Measurements from ENCODE around the gene INSYN2B.

INSYN2B gene

DNA sequence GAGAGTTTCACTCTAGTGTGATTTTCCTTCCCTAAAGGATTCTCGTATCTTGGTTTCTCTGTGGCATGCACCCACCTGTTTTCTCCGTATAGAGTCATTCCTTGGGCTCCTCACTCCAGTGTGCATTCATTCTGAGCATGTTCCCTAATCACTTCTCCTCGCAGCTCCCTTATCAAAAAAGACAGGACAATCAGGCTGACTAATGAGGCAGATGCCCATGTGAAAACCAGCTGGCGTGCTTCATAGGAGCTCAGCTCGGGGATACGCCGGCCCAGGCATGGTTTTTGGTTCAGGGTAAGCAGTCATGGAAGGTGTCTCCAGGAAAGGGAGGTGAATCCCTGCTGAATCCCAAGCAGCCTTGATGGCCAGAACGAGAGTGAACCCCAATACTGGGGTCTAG is 41.2 kb upstream of the INSYN2B start:
- H3K36me3 ChIP-seq (replicated peaks; ENCODE audit: insufficient read depth, low read length): no peaks in the 10 kb centered on the region
- H3K4me2 ChIP-seq (ENCODE audit: low read depth, low read length): no peak overlapping the region
- H3K27me3 ChIP-seq (replicated peaks; ENCODE audit: insufficient read depth, low read length): no peaks in the 10 kb centered on the region

GRCh38 chr5:170020423-170020822 is 40.1 kb upstream of the INSYN2B start:
- DNase-seq: no peak
- H3K4me2 ChIP-seq (ENCODE audit: low read depth, low read length): no peak overlapping the region
- no peaks in the 10 kb centered on the region for H3K9me3 ChIP-seq (replicated peaks; ENCODE audit: insufficient read depth, low read length)
- H3K4me1 ChIP-seq (ENCODE audit: low read length): no peaks in the 10 kb centered on the region
- no peaks in the 10 kb centered on the region for H3K27me3 ChIP-seq (replicated peaks; ENCODE audit: insufficient read depth, low read length)
- H2AFZ ChIP-seq (ENCODE audit: low read length): no peak overlapping the region
- no peak overlapping the region for H3K27ac ChIP-seq (ENCODE audit: low read length)
- no peaks in the 10 kb centered on the region for H3K79me2 ChIP-seq (ENCODE audit: low read length)
- H3K9ac ChIP-seq (ENCODE audit: low read length): no peak overlapping the region
- H3K9me2 ChIP-seq (replicated peaks; ENCODE audit: insufficient read depth, low read length): no peaks in the 10 kb centered on the region
- H3K4me3 ChIP-seq (ENCODE audit: low read length): no peak overlapping the region
- H3F3A ChIP-seq (ENCODE audit: insufficient read depth, low read length): no peaks in the 10 kb centered on the region
- no peaks in the 10 kb centered on the region for H3K36me3 ChIP-seq (replicated peaks; ENCODE audit: insufficient read depth, low read length)
- no peaks in the 10 kb centered on the region for H4K20me1 ChIP-seq (ENCODE audit: insufficient read depth, low read length)
- TF ChIP-seq CTCF (IDR thresholded peaks at IDR 0.05; ENCODE audit: low read length) (no peak), EZH2 (optimal IDR thresholded peaks at IDR 0.05; ENCODE audit: low read depth, low read length) (no peak), EZH2phosphoT487 (IDR thresholded peaks at IDR 0.05; ENCODE audit: low read length) (no peak)

More for the DNA sequence above, 41.2 kb upstream of the INSYN2B start:
- no peak for TF ChIP-seq EZH2 (optimal IDR thresholded peaks at IDR 0.05; ENCODE audit: low read depth, low read length)
- TF ChIP-seq EZH2phosphoT487 (IDR thresholded peaks at IDR 0.05; ENCODE audit: low read length): no peak
- TF ChIP-seq CTCF (IDR thresholded peaks at IDR 0.05; ENCODE audit: low read length): no peak
- Histone ChIP-seq H3K4me1 (ENCODE audit: low read length) (no peaks in the 10 kb centered on the region), H3F3A (ENCODE audit: insufficient read depth, low read length) (no peaks in the 10 kb centered on the region), H4K20me1 (ENCODE audit: insufficient read depth, low read length) (no peaks in the 10 kb centered on the region), H3K9me2 (replicated peaks; ENCODE audit: insufficient read depth, low read length) (no peaks in the 10 kb centered on the region), H3K79me2 (ENCODE audit: low read length) (no peaks in the 10 kb centered on the region), H3K27ac (ENCODE audit: low read length) (no peak overlapping the region), H2AFZ (ENCODE audit: low read length) (no peak overlapping the region), H3K9ac (ENCODE audit: low read length) (no peak overlapping the region), H3K4me3 (ENCODE audit: low read length) (no peak overlapping the region), H3K9me3 (replicated peaks; ENCODE audit: insufficient read depth, low read length) (no peaks in the 10 kb centered on the region)
- DNase-seq: no peak

DNA sequence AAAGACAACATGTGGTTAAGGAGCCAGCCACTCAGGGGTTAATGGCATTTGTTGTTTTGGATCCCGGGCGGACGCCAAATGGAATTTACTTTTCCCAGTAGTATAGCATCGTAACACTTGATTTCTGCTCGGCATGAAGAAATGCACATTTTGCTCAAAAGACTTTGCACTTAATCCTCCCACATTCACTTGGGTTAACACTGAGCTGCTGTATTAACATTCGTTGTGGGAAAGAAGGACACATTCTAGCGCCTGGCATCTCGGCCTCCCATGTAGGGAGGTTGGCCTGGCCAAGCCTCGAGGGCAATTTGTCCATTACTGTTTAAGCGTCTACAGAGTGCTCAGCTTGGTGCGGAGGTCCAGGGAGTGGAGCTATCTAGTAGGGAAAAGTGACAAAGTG is 32.3 kb upstream of the INSYN2B start:
- Histone ChIP-seq H3K27me3 (replicated peaks; ENCODE audit: insufficient read depth, low read length) (no peaks in the 10 kb centered on the region), H3F3A (ENCODE audit: insufficient read depth, low read length) (no peaks in the 10 kb centered on the region), H3K9me3 (replicated peaks; ENCODE audit: insufficient read depth, low read length) (no peaks in the 10 kb centered on the region), H3K4me1 (ENCODE audit: low read length) (no peaks in the 10 kb centered on the region), H3K27ac (ENCODE audit: low read length) (no peak overlapping the region), H3K9ac (ENCODE audit: low read length) (no peak overlapping the region), H3K4me3 (ENCODE audit: low read length) (no peak overlapping the region), H3K9me2 (replicated peaks; ENCODE audit: insufficient read depth, low read length) (no peaks in the 10 kb centered on the region), H3K79me2 (ENCODE audit: low read length) (no peaks in the 10 kb centered on the region), H4K20me1 (ENCODE audit: insufficient read depth, low read length) (no peaks in the 10 kb centered on the region), H3K36me3 (replicated peaks; ENCODE audit: insufficient read depth, low read length) (no peaks in the 10 kb centered on the region), H2AFZ (ENCODE audit: low read length) (no peak overlapping the region), H3K4me2 (ENCODE audit: low read depth, low read length) (no peak overlapping the region)
- no peak for DNase-seq
- TF ChIP-seq EZH2 (optimal IDR thresholded peaks at IDR 0.05; ENCODE audit: low read depth, low read length) (no peak), CTCF (IDR thresholded peaks at IDR 0.05; ENCODE audit: low read length) (no peak), EZH2phosphoT487 (IDR thresholded peaks at IDR 0.05; ENCODE audit: low read length) (no peak)
